ENCODE results near the gene NRL. TPM values are rescaled to one million over a fixed set of nuclear protein-coding genes. Genes with fewer than 3 reads are reported as not detected.

NRL gene
- total and polyA plus RNA-seq, 4 donors, result 2.7 to 5.4 (median 3.1) TPM

DNA sequence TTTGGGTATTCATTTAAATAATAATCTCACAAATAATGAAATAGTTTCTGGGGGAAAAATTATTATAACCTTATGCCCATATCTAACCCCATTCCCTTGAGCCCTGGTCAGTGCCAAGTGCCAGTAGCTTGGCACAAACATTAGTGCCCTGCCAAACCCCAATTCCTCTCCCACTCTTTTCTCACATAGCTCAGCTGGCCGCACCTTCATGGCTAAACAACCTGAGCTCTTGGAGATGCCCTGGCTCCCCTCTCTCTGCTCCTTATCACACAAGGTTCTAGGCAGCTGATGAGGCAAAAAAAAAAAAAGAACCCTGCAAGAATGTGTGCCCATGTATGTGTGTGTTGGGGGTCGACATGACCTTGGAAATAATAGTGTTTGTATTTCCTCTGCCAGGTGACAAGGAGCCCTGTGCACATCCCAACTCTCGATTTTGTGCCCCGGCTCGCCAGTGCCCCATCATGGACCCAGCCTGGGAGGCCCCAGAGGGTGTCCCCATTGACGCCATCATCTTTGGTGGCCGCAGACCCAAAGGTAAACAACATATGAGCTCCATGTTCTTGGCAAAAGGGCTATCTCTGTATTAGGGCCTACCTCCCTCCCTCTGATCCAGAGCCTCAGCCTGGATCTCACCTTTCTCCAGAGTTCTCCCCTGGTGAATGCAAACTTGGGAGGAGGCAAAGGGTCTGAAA is 12.2 kb downstream of the NRL start:
- H3K27me3 ChIP-seq (ENCODE audit: control insufficient read depth in 3 of 3, insufficient read depth in 3 of 3, low read length in 2 of 3), result no peaks in the 10 kb centered on the region
- ATAC-seq (ENCODE audit: insufficient read depth, low FRiP score) (no peak), DNase-seq (no peak)
- H3K9me3 ChIP-seq (ENCODE audit: control insufficient read depth in 4 of 4, insufficient read depth in 3 of 4, low read length in 3 of 4), result no peaks in the 10 kb centered on the region
- H3K9ac ChIP-seq (ENCODE audit: insufficient read depth in 1 of 2, low read length in 2 of 2), result no peak overlapping the region
- no peak overlapping the region for H3K4me3 ChIP-seq
- H3K4me1 ChIP-seq (ENCODE audit: control insufficient read depth in 5 of 5, insufficient read depth in 5 of 5, low read length in 5 of 5), result peaks cover 0 to 2% (median 0%) of the 10 kb centered on the region in 5 donors
- H3K27ac ChIP-seq (ENCODE audit: low read depth in 1 of 2, low read length in 1 of 2), result no peak overlapping the region
- H3K36me3 ChIP-seq (ENCODE audit: control insufficient read depth in 4 of 4, insufficient read depth in 4 of 4, low read length in 4 of 4), result peaks cover 0 to 36% (median 6%) of the 10 kb centered on the region in 4 donors
- WGBS, 2 donors, result 92 to 96% methylated on average over 7 of the region's 7 CpGs
- TF ChIP-seq, protein P1, sequence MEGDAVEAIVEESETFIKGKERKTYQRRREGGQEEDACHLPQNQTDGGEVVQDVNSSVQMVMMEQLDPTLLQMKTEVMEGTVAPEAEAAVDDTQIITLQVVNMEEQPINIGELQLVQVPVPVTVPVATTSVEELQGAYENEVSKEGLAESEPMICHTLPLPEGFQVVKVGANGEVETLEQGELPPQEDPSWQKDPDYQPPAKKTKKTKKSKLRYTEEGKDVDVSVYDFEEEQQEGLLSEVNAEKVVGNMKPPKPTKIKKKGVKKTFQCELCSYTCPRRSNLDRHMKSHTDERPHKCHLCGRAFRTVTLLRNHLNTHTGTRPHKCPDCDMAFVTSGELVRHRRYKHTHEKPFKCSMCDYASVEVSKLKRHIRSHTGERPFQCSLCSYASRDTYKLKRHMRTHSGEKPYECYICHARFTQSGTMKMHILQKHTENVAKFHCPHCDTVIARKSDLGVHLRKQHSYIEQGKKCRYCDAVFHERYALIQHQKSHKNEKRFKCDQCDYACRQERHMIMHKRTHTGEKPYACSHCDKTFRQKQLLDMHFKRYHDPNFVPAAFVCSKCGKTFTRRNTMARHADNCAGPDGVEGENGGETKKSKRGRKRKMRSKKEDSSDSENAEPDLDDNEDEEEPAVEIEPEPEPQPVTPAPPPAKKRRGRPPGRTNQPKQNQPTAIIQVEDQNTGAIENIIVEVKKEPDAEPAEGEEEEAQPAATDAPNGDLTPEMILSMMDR (IDR thresholded peaks at IDR 0.05; ENCODE audit: control extremely low read depth, extremely low read depth), result no peak

DNA sequence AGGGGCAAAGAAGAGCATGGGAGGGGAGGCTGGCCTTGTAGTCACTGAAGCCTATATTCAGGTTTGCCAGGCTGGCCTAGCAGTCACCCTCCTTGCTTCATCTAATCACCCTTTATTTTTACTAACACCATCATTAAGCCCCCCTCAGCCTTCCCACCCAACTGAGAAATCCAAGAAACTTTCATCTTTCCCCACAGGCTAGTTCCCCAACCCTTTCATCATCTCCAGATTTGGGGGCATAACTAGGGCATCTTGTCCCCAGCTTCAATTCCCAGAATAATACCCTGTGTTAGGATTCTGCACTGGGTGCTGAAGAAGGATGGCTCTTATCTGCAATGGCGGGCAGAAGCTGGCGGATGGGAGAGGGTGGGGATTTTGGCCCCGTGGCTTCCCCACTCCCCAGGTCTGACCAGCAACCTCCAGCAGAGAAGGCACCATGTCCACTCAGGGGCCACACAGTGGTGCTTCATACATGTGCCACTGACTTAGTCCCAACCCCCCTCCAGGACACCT is 13.7 kb downstream of the NRL start:
- H3K4me3 ChIP-seq, result no peak overlapping the region
- no peaks in the 10 kb centered on the region for H3K9me3 ChIP-seq (ENCODE audit: control insufficient read depth in 4 of 4, insufficient read depth in 3 of 4, low read length in 3 of 4)
- no peaks in the 10 kb centered on the region for H3K27me3 ChIP-seq (ENCODE audit: control insufficient read depth in 3 of 3, insufficient read depth in 3 of 3, low read length in 2 of 3)
- no peak for DNase-seq
- H3K36me3 ChIP-seq (ENCODE audit: control insufficient read depth in 4 of 4, insufficient read depth in 4 of 4, low read length in 4 of 4), result peaks cover 0 to 36% (median 6%) of the 10 kb centered on the region in 4 donors
- TF ChIP-seq, protein P1 (IDR thresholded peaks at IDR 0.05; ENCODE audit: control extremely low read depth, extremely low read depth), result no peak
- no peak overlapping the region for H3K27ac ChIP-seq (ENCODE audit: low read depth in 1 of 2, low read length in 1 of 2)
- peaks cover 0 to 2% (median 0%) of the 10 kb centered on the region in 5 donors for H3K4me1 ChIP-seq (ENCODE audit: control insufficient read depth in 5 of 5, insufficient read depth in 5 of 5, low read length in 5 of 5)
- H3K9ac ChIP-seq (ENCODE audit: insufficient read depth in 1 of 2, low read length in 2 of 2), result no peak overlapping the region
- WGBS, 2 donors, result 94 to 96% methylated on average over 3 of the region's 3 CpGs
- ATAC-seq (ENCODE audit: insufficient read depth, low FRiP score), result no peak

DNA sequence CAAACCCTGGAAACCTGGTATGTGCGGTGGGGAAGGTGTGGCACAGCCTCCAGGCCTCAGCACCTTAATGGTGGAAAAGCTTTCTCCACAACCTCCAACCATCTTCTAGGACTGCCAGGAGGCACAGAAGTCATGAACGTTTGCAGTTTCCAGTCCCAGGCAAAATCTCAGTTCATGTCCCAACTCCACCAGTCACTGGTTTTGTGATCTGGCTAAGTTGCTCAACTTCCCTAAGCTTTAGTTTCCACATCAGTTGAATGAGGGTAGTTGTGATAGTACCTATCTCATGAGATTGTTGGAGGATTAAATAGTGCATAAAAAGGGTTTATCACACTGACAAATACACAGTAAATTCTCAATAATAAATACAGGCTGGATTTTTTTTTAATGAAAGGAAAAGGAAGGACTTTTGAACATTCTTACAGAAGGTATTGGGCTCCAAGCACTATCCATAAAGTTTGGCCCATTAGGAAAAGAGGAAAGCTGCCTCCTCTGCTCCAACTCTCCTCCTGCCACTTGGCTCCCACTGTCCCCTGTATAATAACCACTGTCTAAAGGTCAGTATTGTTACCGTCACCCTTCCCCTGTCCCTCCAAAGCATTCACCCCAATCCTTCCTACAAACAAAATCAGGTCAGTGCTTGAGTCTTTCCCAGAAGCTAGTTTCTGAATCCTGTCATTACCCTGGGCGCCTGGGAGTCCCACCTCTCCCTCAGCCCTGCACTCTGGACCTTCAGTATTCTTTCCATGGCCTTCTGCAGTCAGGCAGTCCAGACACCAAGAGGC is 14.4 kb downstream of the NRL start:
- Histone ChIP-seq H3K9me3 (ENCODE audit: control insufficient read depth in 4 of 4, insufficient read depth in 3 of 4, low read length in 3 of 4) (no peaks in the 10 kb centered on the region), H3K9ac (ENCODE audit: insufficient read depth in 1 of 2, low read length in 2 of 2) (no peak overlapping the region), H3K4me3 (no peak overlapping the region), H3K36me3 (ENCODE audit: control insufficient read depth in 4 of 4, insufficient read depth in 4 of 4, low read length in 4 of 4) (peaks cover 0 to 36% (median 6%) of the 10 kb centered on the region in 4 donors), H3K27me3 (ENCODE audit: control insufficient read depth in 3 of 3, insufficient read depth in 3 of 3, low read length in 2 of 3) (no peaks in the 10 kb centered on the region), H3K4me1 (ENCODE audit: control insufficient read depth in 5 of 5, insufficient read depth in 5 of 5, low read length in 5 of 5) (peaks cover 0 to 7% (median 4%) of the 10 kb centered on the region in 5 donors), H3K27ac (ENCODE audit: low read depth in 1 of 2, low read length in 1 of 2) (no peak overlapping the region)
- 78 to 85% methylated on average over 4 of the region's 4 CpGs for WGBS, 2 donors
- ATAC-seq (ENCODE audit: insufficient read depth, low FRiP score), result no peak
- DNase-seq, result no peak
- TF ChIP-seq, protein P1 (IDR thresholded peaks at IDR 0.05; ENCODE audit: control extremely low read depth, extremely low read depth), result no peak

All from lung (tissue), 12 donors.